ENCODE data around the gene TMEM229B.
"Not testable (repeated sequence)": the region's sequence is repeated elsewhere in the genome, so short reads cannot be mapped to it uniquely, and the experiment has no call there.

Gene TMEM229B

GRCh38 chr14:67453575-67454300, 34.8 kb downstream of the TMEM229B start:
- Histone ChIP-seq H3K9me3 (ENCODE audit: insufficient read depth, low read length) (peaks cover 17% of the 10 kb centered on the region; the same call in 1 of the 2 replicates), H3K27me3 (ENCODE audit: insufficient read depth, insufficient read length) (no peaks in the 10 kb centered on the region), H3K36me3 (ENCODE audit: insufficient read depth, insufficient read length, low read length) (no peaks in the 10 kb centered on the region), H3K4me3 (ENCODE audit: insufficient read length, low read depth) (no peak overlapping the region), H3K4me1 (ENCODE audit: insufficient read depth, insufficient read length) (no peaks in the 10 kb centered on the region), H3K9ac (ENCODE audit: insufficient read length, low read depth) (no peak overlapping the region)
- DNase-seq (ENCODE audit: low read depth, low spot score): no peak
- TF ChIP-seq ZNF274 (IDR thresholded peaks at IDR 0.05; ENCODE audit: low read depth, low read length) (no peak), SUZ12 (IDR thresholded peaks at IDR 0.05; ENCODE audit: extremely low read depth, insufficient read depth, insufficient read length) (no peak), YY1 (IDR thresholded peaks at IDR 0.05; ENCODE audit: insufficient read depth, insufficient read length) (no peak)

- not testable (repeated sequence) for H3K4me1 ChIP-seq (ENCODE audit: insufficient read depth, insufficient read length); H3K36me3 ChIP-seq (ENCODE audit: insufficient read depth, insufficient read length, low read length); H3K9ac ChIP-seq (ENCODE audit: insufficient read length, low read depth); DNase-seq (ENCODE audit: low read depth, low spot score); H3K4me3 ChIP-seq (ENCODE audit: insufficient read length, low read depth); H3K27me3 ChIP-seq (ENCODE audit: insufficient read depth, insufficient read length)
- peaks cover 15% of the 10 kb centered on the region; the same call in 1 of the 2 replicates for H3K9me3 ChIP-seq (ENCODE audit: insufficient read depth, low read length)
Measured at GRCh38 chr14:67451667-67452066, 36.9 kb downstream of the TMEM229B start.

GRCh38 chr14:67449096-67449495, 39.4 kb downstream of the TMEM229B start:
- Histone ChIP-seq H3K27me3 (ENCODE audit: insufficient read depth, insufficient read length) (no peaks in the 10 kb centered on the region), H3K4me1 (ENCODE audit: insufficient read depth, insufficient read length) (peaks cover 2% of the 10 kb centered on the region), H3K4me3 (ENCODE audit: insufficient read length, low read depth) (no peak overlapping the region), H3K9ac (ENCODE audit: insufficient read length, low read depth) (no peak overlapping the region), H3K9me3 (ENCODE audit: insufficient read depth, low read length) (peaks cover 13% of the 10 kb centered on the region; the same call in 1 of the 2 replicates), H3K36me3 (ENCODE audit: insufficient read depth, insufficient read length, low read length) (no peaks in the 10 kb centered on the region)
- DNase-seq (ENCODE audit: low read depth, low spot score): no peak
- TF ChIP-seq SUZ12 (IDR thresholded peaks at IDR 0.05; ENCODE audit: extremely low read depth, insufficient read depth, insufficient read length) (no peak), ZNF274 (IDR thresholded peaks at IDR 0.05; ENCODE audit: low read depth, low read length) (no peak), YY1 (IDR thresholded peaks at IDR 0.05; ENCODE audit: insufficient read depth, insufficient read length) (no peak)

- TF ChIP-seq ZNF274 (IDR thresholded peaks at IDR 0.05; ENCODE audit: low read depth, low read length) (no peak), YY1 (IDR thresholded peaks at IDR 0.05; ENCODE audit: insufficient read depth, insufficient read length) (no peak), SUZ12 (IDR thresholded peaks at IDR 0.05; ENCODE audit: extremely low read depth, insufficient read depth, insufficient read length) (no peak)
- Histone ChIP-seq H3K4me3 (ENCODE audit: insufficient read length, low read depth) (no peak overlapping the region), H3K9ac (ENCODE audit: insufficient read length, low read depth) (no peak overlapping the region), H3K9me3 (ENCODE audit: insufficient read depth, low read length) (peaks cover 13% of the 10 kb centered on the region; the same call in 1 of the 2 replicates), H3K27me3 (ENCODE audit: insufficient read depth, insufficient read length) (no peaks in the 10 kb centered on the region), H3K36me3 (ENCODE audit: insufficient read depth, insufficient read length, low read length) (no peaks in the 10 kb centered on the region), H3K4me1 (ENCODE audit: insufficient read depth, insufficient read length) (peaks cover 2% of the 10 kb centered on the region)
- DNase-seq (ENCODE audit: low read depth, low spot score): no peak
Measured at GRCh38 chr14:67447033-67447381, 41.5 kb downstream of the TMEM229B start.

GRCh38 chr14:67446371-67447032, 42.0 kb downstream of the TMEM229B start:
- H3K4me3 ChIP-seq (ENCODE audit: insufficient read length, low read depth): no peak overlapping the region
- DNase-seq (ENCODE audit: low read depth, low spot score): no peak
- no peak for TF ChIP-seq ZNF274 (IDR thresholded peaks at IDR 0.05; ENCODE audit: low read depth, low read length)
- TF ChIP-seq SUZ12 (IDR thresholded peaks at IDR 0.05; ENCODE audit: extremely low read depth, insufficient read depth, insufficient read length): no peak
- no peak for TF ChIP-seq YY1 (IDR thresholded peaks at IDR 0.05; ENCODE audit: insufficient read depth, insufficient read length)
- peaks cover 12% of the 10 kb centered on the region; the same call in 1 of the 2 replicates for H3K9me3 ChIP-seq (ENCODE audit: insufficient read depth, low read length)
- no peak overlapping the region for H3K9ac ChIP-seq (ENCODE audit: insufficient read length, low read depth)
- H3K36me3 ChIP-seq (ENCODE audit: insufficient read depth, insufficient read length, low read length): no peaks in the 10 kb centered on the region
- peaks cover 2% of the 10 kb centered on the region for H3K4me1 ChIP-seq (ENCODE audit: insufficient read depth, insufficient read length)
- no peaks in the 10 kb centered on the region for H3K27me3 ChIP-seq (ENCODE audit: insufficient read depth, insufficient read length)

GRCh38 chr14:67444395-67444794, 44.1 kb downstream of the TMEM229B start:
- Histone ChIP-seq H3K9me3 (ENCODE audit: insufficient read depth, low read length) (no peaks in the 10 kb centered on the region; the same call in 1 of the 2 replicates), H3K27me3 (ENCODE audit: insufficient read depth, insufficient read length) (no peaks in the 10 kb centered on the region), H3K9ac (ENCODE audit: insufficient read length, low read depth) (no peak overlapping the region), H3K4me3 (ENCODE audit: insufficient read length, low read depth) (no peak overlapping the region), H3K36me3 (ENCODE audit: insufficient read depth, insufficient read length, low read length) (no peaks in the 10 kb centered on the region), H3K4me1 (ENCODE audit: insufficient read depth, insufficient read length) (peaks cover 2% of the 10 kb centered on the region)
- DNase-seq (ENCODE audit: low read depth, low spot score): no peak
- TF ChIP-seq ZNF274 (IDR thresholded peaks at IDR 0.05; ENCODE audit: low read depth, low read length): no peak
- TF ChIP-seq SUZ12 (IDR thresholded peaks at IDR 0.05; ENCODE audit: extremely low read depth, insufficient read depth, insufficient read length): no peak
- TF ChIP-seq YY1 (IDR thresholded peaks at IDR 0.05; ENCODE audit: insufficient read depth, insufficient read length): no peak

GRCh38 chr14:67442139-67442906, 46.2 kb downstream of the TMEM229B start:
- no peak for DNase-seq (ENCODE audit: low read depth, low spot score)
- no peak overlapping the region for H3K4me3 ChIP-seq (ENCODE audit: insufficient read length, low read depth)
- no peaks in the 10 kb centered on the region for H3K9me3 ChIP-seq (ENCODE audit: insufficient read depth, low read length)
- no peak overlapping the region for H3K9ac ChIP-seq (ENCODE audit: insufficient read length, low read depth)
- no peaks in the 10 kb centered on the region for H3K27me3 ChIP-seq (ENCODE audit: insufficient read depth, insufficient read length)
- TF ChIP-seq YY1 (IDR thresholded peaks at IDR 0.05; ENCODE audit: insufficient read depth, insufficient read length) (no peak), ZNF274 (IDR thresholded peaks at IDR 0.05; ENCODE audit: low read depth, low read length) (no peak)
- no peaks in the 10 kb centered on the region for H3K4me1 ChIP-seq (ENCODE audit: insufficient read depth, insufficient read length)
- no peaks in the 10 kb centered on the region for H3K36me3 ChIP-seq (ENCODE audit: insufficient read depth, insufficient read length, low read length)
